ENCODE measurements around the gene FBXW8.
A peak's percentile ranks its signal among the peaks of the same experiment; 100 is the strongest.

Gene FBXW8

GRCh38 chr12:116980083-116980482 is 69.3 kb downstream of the FBXW8 start:
- no peak overlapping the region for H3K27ac ChIP-seq
- no peak for DNase-seq (ENCODE audit: low spot score)

GRCh38 chr12:116982791-116983411 is 72.2 kb downstream of the FBXW8 start:
- TF ChIP-seq CTCF (IDR thresholded peaks at IDR 0.05) = no peak
- DNase-seq (ENCODE audit: low spot score) = peak; percentile 77
- Histone ChIP-seq H3K27ac (peak overlapping the region; percentile 60 to 66), H3K4me3 (peak overlapping the region; percentile 35)

More at GRCh38 chr12:116980083-116980482, 69.3 kb downstream of the FBXW8 start:
- no peak for TF ChIP-seq CTCF (IDR thresholded peaks at IDR 0.05)
- H3K4me3 ChIP-seq = no peak overlapping the region

GRCh38 chr12:116984098-116984497 is 73.3 kb downstream of the FBXW8 start:
- Histone ChIP-seq H3K4me3 (no peak overlapping the region), H3K27ac (peak overlapping the region in 1 of 2 donors; percentile 66)
- no peak for DNase-seq (ENCODE audit: low spot score)
- TF ChIP-seq CTCF (IDR thresholded peaks at IDR 0.05) = no peak

GRCh38 chr12:116990329-116990728 is 79.6 kb downstream of the FBXW8 start:
- no peak for TF ChIP-seq CTCF (IDR thresholded peaks at IDR 0.05)
- no peak for DNase-seq (ENCODE audit: low spot score)
- Histone ChIP-seq H3K4me3 (no peak overlapping the region), H3K27ac (peak overlapping the region in 1 of 2 donors; percentile 66)

- H3K4me3 ChIP-seq = no peak overlapping the region
- H3K27ac ChIP-seq = peak overlapping the region in 1 of 2 donors; percentile 66
- no peak for TF ChIP-seq CTCF (IDR thresholded peaks at IDR 0.05)
- no peak for DNase-seq (ENCODE audit: low spot score)
Measured at GRCh38 chr12:116990971-116991966, 80.5 kb downstream of the FBXW8 start.

- no peak overlapping the region for H3K27ac ChIP-seq
- no peak for TF ChIP-seq CTCF (IDR thresholded peaks at IDR 0.05)
- no peak overlapping the region for H3K4me3 ChIP-seq
- no peak for DNase-seq (ENCODE audit: low spot score)
Measured at GRCh38 chr12:116996093-116996492, 85.3 kb downstream of the FBXW8 start.

Measured in coronary artery (tissue), 2 donors.